Fibroblast of skin of abdomen (primary cell): Measurements from ENCODE around the gene NFATC1.

Source experiments
- DNase-seq: peaks from one replicate; pipeline ENCODE4 v3.0.0-alpha.2; 2013

NFATC1 gene

GRCh38 chr18:79525556-79526467 is 130.1 kb downstream of the NFATC1 start:
- DNase-seq: peak; percentile 17

DNA sequence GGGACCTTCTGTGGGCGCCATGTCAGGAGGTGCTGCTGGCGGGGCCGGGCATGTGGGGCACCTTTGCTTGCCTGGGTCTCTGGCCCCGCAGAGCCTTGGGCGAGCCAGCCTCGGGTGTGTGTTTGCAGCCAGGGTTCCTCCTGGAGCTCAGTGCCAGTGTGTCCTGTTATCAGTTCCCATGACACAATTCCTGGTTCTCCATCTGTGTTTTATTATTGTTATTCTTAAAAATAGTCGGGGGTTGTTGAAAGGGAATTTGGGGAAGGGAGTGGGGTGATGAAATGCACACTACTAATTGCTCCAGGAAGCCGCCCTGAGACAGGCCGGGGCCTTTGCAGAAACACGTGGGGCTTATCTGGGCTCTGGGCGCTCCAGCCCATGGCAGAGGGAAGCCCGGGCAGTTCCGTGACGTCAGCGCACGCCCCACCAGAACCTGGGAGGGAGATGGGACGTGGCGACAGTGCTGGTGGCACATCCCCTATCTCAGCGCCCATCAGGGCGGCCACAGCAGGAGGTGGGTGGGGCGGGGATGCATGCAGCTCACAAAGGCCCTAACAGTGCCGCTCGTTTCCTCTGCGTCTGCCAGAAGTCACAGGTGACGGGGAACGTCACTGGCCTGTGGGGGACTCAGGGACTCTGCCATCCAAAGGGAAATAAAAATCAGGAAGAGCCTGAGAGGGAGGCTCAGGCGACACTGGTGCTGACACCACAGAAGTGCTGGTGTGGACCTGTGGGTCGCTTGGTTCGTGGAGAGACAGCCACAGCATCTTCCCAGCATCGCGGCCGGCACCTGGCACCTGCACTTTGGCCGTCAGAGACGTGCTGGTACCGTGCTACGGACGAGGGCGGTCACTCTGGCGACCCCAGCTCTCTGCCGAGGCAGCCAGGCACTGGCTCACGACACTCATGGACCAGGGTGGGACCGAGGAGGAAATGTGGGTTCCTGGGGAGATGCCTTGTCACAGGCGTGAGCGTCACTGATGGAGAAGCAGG is 131.0 kb downstream of the NFATC1 start:
- no peak for DNase-seq

GRCh38 chr18:79527656-79528315 is 132.1 kb downstream of the NFATC1 start:
- DNase-seq: no peak

DNA sequence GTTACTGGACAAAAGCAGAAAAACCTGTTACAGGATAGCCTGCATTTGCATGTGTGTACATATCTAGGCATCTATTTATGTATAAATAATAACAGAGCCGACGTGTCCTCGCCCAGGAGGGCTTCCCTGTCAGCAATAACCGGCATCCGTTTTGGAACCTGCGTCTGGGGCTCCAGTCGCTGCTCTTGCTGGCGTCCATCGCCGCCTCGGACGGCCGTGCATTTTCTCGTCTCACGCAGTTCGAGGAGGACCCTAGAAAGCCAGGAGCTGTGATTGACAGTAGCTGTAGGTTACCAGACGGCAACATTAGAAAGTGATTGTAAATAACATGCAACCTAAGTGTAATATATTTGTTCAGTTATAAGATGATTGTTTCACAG is 132.6 kb downstream of the NFATC1 start:
- no peak for DNase-seq

GRCh38 chr18:79528846-79529245 is 133.1 kb downstream of the NFATC1 start:
- DNase-seq: peak; percentile 63

DNA sequence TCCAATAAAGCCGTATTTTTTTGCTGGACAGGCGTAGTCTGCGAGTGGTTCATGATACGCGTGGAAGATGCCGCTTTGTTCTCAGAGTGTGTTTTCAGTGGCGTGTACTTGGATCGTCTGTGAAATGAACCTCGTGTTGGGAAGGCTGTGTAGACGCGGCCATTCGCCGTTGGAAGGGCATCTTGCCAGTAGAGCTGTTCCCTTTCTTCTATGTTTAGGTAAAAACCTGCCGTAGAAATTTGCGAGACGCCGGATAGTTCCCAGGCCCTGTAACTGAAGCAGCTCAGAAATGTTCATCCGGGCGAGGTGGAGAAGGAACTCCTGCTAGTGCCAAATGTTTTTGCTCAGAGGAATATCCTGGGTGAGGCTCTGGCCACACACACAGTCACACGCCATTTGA is 133.6 kb downstream of the NFATC1 start:
- no peak for DNase-seq

GRCh38 chr18:79529991-79530390 is 134.3 kb downstream of the NFATC1 start:
- no peak for DNase-seq

GRCh38 chr18:79530821-79531220 is 135.1 kb downstream of the NFATC1 start:
- no peak for DNase-seq

DNA sequence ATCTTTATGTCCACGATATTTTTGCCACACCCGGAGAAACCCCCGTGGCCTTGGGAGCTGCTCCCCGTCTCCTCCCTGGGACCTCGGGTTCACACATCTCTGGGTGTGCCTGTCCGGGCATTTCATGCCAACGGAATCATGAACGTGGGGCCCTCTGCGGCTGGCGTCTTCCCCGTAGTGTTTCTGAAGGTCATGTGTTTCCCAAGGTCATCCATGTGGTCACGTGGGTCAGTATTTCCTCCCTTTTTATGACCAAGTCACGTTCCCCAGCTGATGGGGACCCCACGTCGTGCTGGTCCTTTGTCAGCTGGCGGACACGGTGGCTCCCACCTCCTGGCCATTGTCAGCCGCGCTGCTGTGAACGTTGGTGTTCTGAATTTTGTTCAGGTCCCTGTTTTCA is 135.7 kb downstream of the NFATC1 start:
- no peak for DNase-seq

DNA sequence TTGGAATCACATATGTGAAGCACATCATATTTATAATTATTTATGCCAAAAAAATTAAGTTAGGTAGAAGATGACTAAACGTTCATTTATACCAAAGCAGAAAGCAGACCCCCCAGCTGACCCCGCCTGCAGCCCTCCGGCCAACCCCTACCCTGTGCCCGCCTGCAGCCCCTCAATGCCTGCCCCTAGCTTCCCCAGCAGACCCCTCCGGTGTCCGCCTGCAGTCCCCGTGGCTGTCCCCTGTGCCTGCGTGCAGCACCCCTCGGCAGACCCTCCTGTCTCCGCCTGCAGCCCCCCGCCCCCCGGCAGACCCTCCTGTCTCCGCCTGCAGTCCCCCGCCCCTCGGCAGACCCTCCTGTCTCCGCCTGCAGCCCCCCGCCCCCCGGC is 136.2 kb downstream of the NFATC1 start:
- no peak for DNase-seq

GRCh38 chr18:79532313-79533007 is 136.7 kb downstream of the NFATC1 start:
- no peak for DNase-seq

- no peak for DNase-seq
Measured at GRCh38 chr18:79533146-79533545, 137.4 kb downstream of the NFATC1 start.

DNA sequence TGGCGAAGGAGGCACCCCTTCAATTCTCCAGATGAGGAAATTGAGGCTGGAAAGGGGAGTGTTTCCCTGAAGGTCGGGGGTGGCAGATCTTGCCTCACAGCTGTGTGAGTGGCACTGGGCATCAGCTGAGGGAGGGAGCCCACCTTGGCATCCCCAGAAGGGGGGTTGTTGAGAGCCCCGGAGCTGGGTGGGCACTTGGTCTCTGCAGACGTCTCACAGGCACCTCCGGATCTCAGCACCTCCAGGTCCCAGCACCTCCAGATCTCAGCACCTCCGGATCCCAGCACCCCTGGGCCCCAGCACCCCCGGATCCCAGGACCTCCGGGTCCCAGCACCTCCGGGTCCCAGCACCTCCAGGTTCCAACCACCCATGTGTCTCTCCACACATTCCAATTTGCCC is 137.9 kb downstream of the NFATC1 start:
- no peak for DNase-seq

- no peak for DNase-seq
Measured at GRCh38 chr18:79534356-79534755, 138.6 kb downstream of the NFATC1 start.

GRCh38 chr18:79537758-79538157 is 142.0 kb downstream of the NFATC1 start:
- DNase-seq: no peak

- DNase-seq: no peak
Measured at GRCh38 chr18:79538635-79539034, 142.9 kb downstream of the NFATC1 start.

DNA sequence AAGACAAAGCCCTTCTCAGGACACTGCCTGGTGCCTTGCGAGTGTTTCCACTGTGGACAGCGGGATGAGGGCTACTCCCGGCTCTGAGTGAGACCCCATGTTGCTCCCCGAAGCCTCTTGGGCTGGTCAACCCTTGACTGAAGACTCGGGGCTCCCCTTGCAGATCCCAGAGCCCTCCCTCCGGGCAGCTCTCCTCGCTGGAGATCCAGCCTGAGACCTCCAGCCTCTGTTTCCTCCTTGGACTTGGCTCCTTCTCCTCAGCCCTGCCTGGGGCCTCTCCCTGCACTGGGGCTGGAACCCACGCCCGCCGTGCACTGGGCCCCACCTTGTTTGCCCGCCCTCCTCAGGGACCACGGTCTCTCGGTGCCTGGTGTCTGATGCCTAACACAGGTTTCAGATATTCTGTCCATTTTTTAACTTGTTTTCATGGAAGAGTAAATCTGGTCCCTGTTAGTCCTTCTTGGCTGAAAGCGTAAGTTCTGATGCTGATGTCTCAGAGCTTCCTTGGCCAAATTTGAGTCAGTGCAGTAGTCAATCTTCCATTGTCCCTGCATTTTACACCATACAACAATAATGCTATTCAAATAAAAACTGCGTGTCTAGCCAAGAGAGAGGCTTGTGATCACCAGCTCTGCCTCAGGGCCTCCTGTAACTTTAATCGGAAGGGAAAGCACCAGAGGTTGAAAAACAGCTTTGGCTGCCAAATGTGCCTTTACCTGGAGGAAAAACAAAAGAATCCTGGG is 144.6 kb downstream of the NFATC1 start:
- no peak for DNase-seq

- no peak for DNase-seq
Measured at GRCh38 chr18:79540904-79541282, 145.2 kb downstream of the NFATC1 start.

DNA sequence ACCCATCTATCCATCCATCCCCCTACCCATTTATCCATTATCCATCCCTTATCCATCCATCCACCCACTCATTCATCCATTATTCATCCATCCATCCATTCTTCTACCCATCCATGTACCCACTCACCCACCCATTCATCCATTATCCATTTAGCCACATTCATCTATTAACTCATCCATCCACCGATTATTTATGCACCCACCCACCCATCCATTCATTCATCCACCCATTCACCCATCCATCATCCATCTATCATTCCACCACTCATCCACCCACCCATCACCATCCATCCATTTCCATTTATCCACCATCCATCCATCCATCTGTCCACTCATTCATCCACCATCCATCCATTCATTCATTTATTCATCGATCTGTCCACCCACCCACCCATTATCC is 146.5 kb downstream of the NFATC1 start:
- DNase-seq: no peak

- DNase-seq: no peak
Measured at GRCh38 chr18:79542876-79543750, 147.4 kb downstream of the NFATC1 start.
